SK-N-SH (cell line): ENCODE measurements around the gene HUNK. TPM values are rescaled to one million over a fixed set of nuclear protein-coding genes. Genes with fewer than 3 reads are reported as not detected.
A peak's percentile ranks its signal among the peaks of the same experiment; 100 is the strongest.

ENCODE experiments used
- CTCF ChIA-PET: fragments of 300-600, 350-600 bp; formaldehyde crosslinking; extraction: SDS; loops from one replicate; lab custom pipeline; 2021; lab: Yijun Ruan, JAX
- POLR2A ChIA-PET: fragments of 350-600 bp; sonication (Branson Sonifier 250); formaldehyde crosslinking; extraction: SDS; loops from one replicate; lab custom pipeline; 2020; ENCODE audit warnings: antibody characterized with exemption, inconsistent platforms; lab: Yijun Ruan, JAX
- DNase-seq: peaks from one replicate; pipeline ENCODE4 v3.0.0; 2012
- H2AFZ ChIP-seq: fragments of 200-600 bp; sonication (generic); 2 replicates; pipeline ENCODE4 v1.8.1; 2016; ENCODE audit warnings: antibody characterized with exemption, mild to moderate bottlenecking, low read depth
- H3F3A ChIP-seq: fragments of 200-600 bp; sonication (generic); replicated peaks from 2 replicates; pipeline ENCODE3; 2016; ENCODE audit warnings: antibody characterized with exemption, mild to moderate bottlenecking; ENCODE audit not compliant: insufficient read depth
- H3K27ac ChIP-seq, 2 experiments: fragments of 200-500 bp in 1 of 2; fragments of 200-600 bp in 1 of 2; sonication (Bioruptor generic) in 1 of 2; sonication (generic), shearing (Covaris generic) in 1 of 2; 2 replicates each; pipeline versions ENCODE4 v1.5.1 to v1.6.1; 2014 to 2016; ENCODE audit warnings: low read depth in 2 of 2, inconsistent platforms in 1 of 2, low read length in 1 of 2, mild to moderate bottlenecking in 1 of 2, mixed read lengths in 1 of 2
- H3K27me3 ChIP-seq: fragments of 200-600 bp; sonication (generic), shearing (Covaris generic); 2 replicates; pipeline ENCODE4 v1.6.1; 2016; ENCODE audit warnings: mixed run types; ENCODE audit not compliant: insufficient read depth
- H3K36me3 ChIP-seq, 2 experiments: fragments of 200-500 bp in 1 of 2; fragments of 200-600 bp in 1 of 2; sonication (Bioruptor generic) in 1 of 2; sonication (generic) in 1 of 2; replicated peaks in 1 of 2; 2 replicates each; pipeline versions ENCODE3 to v1.5.1; 2014 to 2016; ENCODE audit warnings: low read length in 1 of 2, mild to moderate bottlenecking in 1 of 2; ENCODE audit not compliant: insufficient read depth in 2 of 2, control insufficient read depth in 1 of 2
- H3K4me1 ChIP-seq, 2 experiments: fragments of 200-500 bp in 1 of 2; fragments of 200-600 bp in 1 of 2; sonication (Bioruptor generic) in 1 of 2; sonication (generic), shearing (Covaris generic) in 1 of 2; 2 replicates each; pipeline versions ENCODE4 v1.5.1 to v1.6.1; 2014 to 2016; ENCODE audit warnings: low read depth in 1 of 2, low read length in 1 of 2, mixed run types in 1 of 2; ENCODE audit not compliant: insufficient read depth in 2 of 2, control insufficient read depth in 1 of 2
- H3K4me2 ChIP-seq: fragments of 200-600 bp; sonication (generic), shearing (Covaris generic); 2 replicates; pipeline ENCODE4 v1.6.1; 2017; ENCODE audit warnings: mixed run types
- H3K4me3 ChIP-seq, 2 experiments: fragments of 200-500 bp in 1 of 2; fragments of 200-600 bp in 1 of 2; sonication (Bioruptor generic) in 1 of 2; sonication (generic), shearing (Covaris generic) in 1 of 2; 2 replicates each; pipeline versions ENCODE4 v1.5.1 to v1.8.1; 2014 to 2016; ENCODE audit warnings: low read depth in 2 of 2, inconsistent platforms in 1 of 2, low read length in 1 of 2, mild to moderate bottlenecking in 1 of 2, mixed read lengths in 1 of 2, moderate library complexity in 1 of 2
- H3K79me2 ChIP-seq: fragments of 200-600 bp; sonication (generic); 2 replicates; pipeline ENCODE4 v1.8.1; 2017; ENCODE audit warnings: mild to moderate bottlenecking; ENCODE audit not compliant: insufficient read depth
- H3K9ac ChIP-seq: fragments of 200-600 bp; sonication (generic); 2 replicates; pipeline ENCODE4 v1.6.1; 2017; ENCODE audit warnings: mixed run types
- H3K9me2 ChIP-seq: fragments of 200-600 bp; sonication (generic); 2 replicates; pipeline ENCODE4 v1.6.1; 2017; ENCODE audit warnings: mixed run types
- H3K9me3 ChIP-seq: fragments of 200-600 bp; sonication (generic); 2 replicates; pipeline ENCODE4 v1.6.1; 2017; ENCODE audit warnings: mixed run types, mild to moderate bottlenecking, moderate library complexity
- H4K20me1 ChIP-seq: fragments of 200-600 bp; sonication (generic); 2 replicates; pipeline ENCODE4 v1.6.1; 2017; ENCODE audit warnings: mild to moderate bottlenecking, mixed run types; ENCODE audit not compliant: insufficient read depth
- CHD2 ChIP-seq: fragments of 150-350 bp; IDR thresholded peaks from 2 replicates; pipeline ENCODE4 v1.6.1; 2018; ENCODE audit warnings: low read length; ENCODE audit not compliant: partially characterized antibody
- CTCF ChIP-seq: fragments of 200-600 bp; sonication (generic); IDR thresholded peaks from 2 replicates; pipeline ENCODE4 v1.6.1; 2017; ENCODE audit warnings: antibody characterized with exemption, mild to moderate bottlenecking, moderate library complexity
- FOSL2 ChIP-seq: IDR thresholded peaks from 2 replicates; pipeline ENCODE4 v1.4.0; 2012; ENCODE audit warnings: low read depth, mild to moderate bottlenecking, moderate library complexity, borderline replicate concordance
- IRF3 ChIP-seq: fragments of 150-350 bp; IDR thresholded peaks from 2 replicates; pipeline ENCODE4 v1.6.1; 2016; ENCODE audit warnings: mild to moderate bottlenecking, low read depth, low read length
- JUND ChIP-seq: IDR thresholded peaks from 2 replicates; pipeline ENCODE4 v1.4.0; 2012
- MEF2A ChIP-seq: IDR thresholded peaks from 2 replicates; pipeline ENCODE4 v1.4.0; 2012; ENCODE audit warnings: low read depth, borderline replicate concordance
- MXI1 ChIP-seq: IDR thresholded peaks from 2 replicates; pipeline ENCODE4 v1.6.1; 2012; ENCODE audit warnings: mild to moderate bottlenecking, low read depth, low read length, improper control_type of control experiment
- PBX3 ChIP-seq: IDR thresholded peaks from 2 replicates; pipeline ENCODE4; 2012
- RXRA ChIP-seq: IDR thresholded peaks from 2 replicates; pipeline ENCODE4 v1.4.0; 2012; ENCODE audit warnings: low read depth, mild to moderate bottlenecking, borderline replicate concordance
- SIN3A ChIP-seq: IDR thresholded peaks from 2 replicates; pipeline ENCODE4 v1.6.1; 2012; ENCODE audit warnings: low read depth, mild to moderate bottlenecking, low read length, moderate library complexity, borderline replicate concordance
- SMC3 ChIP-seq: IDR thresholded peaks from 2 replicates; pipeline ENCODE4 v1.6.1; 2012; ENCODE audit warnings: low read depth, low read length, improper control_type of control experiment
- TAF1 ChIP-seq: IDR thresholded peaks from 2 replicates; pipeline ENCODE4 v1.6.1; 2012; ENCODE audit warnings: low read depth, mild to moderate bottlenecking, low read length, moderate library complexity, borderline replicate concordance
- TCF12 ChIP-seq: IDR thresholded peaks from 2 replicates; pipeline ENCODE4 v1.4.0; 2012
- TEAD4 ChIP-seq: IDR thresholded peaks from 2 replicates; pipeline ENCODE4 v1.4.0; 2012; ENCODE audit warnings: mild to moderate bottlenecking, borderline replicate concordance; ENCODE audit not compliant: insufficient read depth
- USF1 ChIP-seq: IDR thresholded peaks from 2 replicates; pipeline ENCODE4 v1.4.0; 2012; ENCODE audit warnings: low read depth, borderline replicate concordance
- USF2 ChIP-seq: fragments of 150-350 bp; IDR thresholded peaks from 2 replicates; pipeline ENCODE4 v1.6.1; 2017; ENCODE audit warnings: antibody characterized with exemption, low read length, low read depth, borderline replicate concordance
- YY1 ChIP-seq: IDR thresholded peaks from 2 replicates; pipeline ENCODE4 v1.4.0; 2012; ENCODE audit warnings: low read depth, mild to moderate bottlenecking
- WGBS: methylation state at CpG from one replicate; pipeline ENCODE4 v1.1.6; 2017; ENCODE audit warnings: low lambda C conversion rate; 5-methylcytosine and 5-hydroxymethylcytosine counted together
- polyA plus RNA-seq, 3 experiments: library from polyadenylated mRNA; depleted of rRNA; stranded (reverse); fragments of >200 nt; gene quantifications; 2 replicates each; pipeline ENCODE4 v1.2.3, GENCODE V29; 2012

HUNK gene
- polyA plus RNA-seq, 1 of the 3 experiments (the other 2 are of a cell fraction) = 0.31 TPM

- no peak for DNase-seq
- peaks cover 0 to 17% of the 10 kb centered on the region in 2 experiments; a peak in 1 of 4 replicates for H3K4me1 ChIP-seq
- H2AFZ ChIP-seq = no peak overlapping the region
- H3K36me3 ChIP-seq = no peaks in the 10 kb centered on the region
- H3K4me2 ChIP-seq = no peak overlapping the region
- WGBS = 69% methylated on average over 6 of the region's 6 CpGs
- no peaks in the 10 kb centered on the region for H3K27me3 ChIP-seq
- H4K20me1 ChIP-seq = no peaks in the 10 kb centered on the region
- ChIA-PET POLR2A (no interaction called here), CTCF (no interaction called here)
- no peaks in the 10 kb centered on the region for H3K9me3 ChIP-seq
- H3K4me3 ChIP-seq = no peak overlapping the region
- no peak for TF ChIP-seq IRF3
- no peak for TF ChIP-seq CTCF
- no peak for TF ChIP-seq TEAD4
- no peak for TF ChIP-seq SMC3
- no peak for TF ChIP-seq CHD2
- no peak for TF ChIP-seq USF2
- TF ChIP-seq SIN3A = no peak
- TF ChIP-seq JUND = no peak
- no peak for TF ChIP-seq MXI1
- TF ChIP-seq FOSL2 = no peak
- no peak for TF ChIP-seq TCF12
- TF ChIP-seq PBX3 = no peak
- TF ChIP-seq YY1 = no peak
- no peak for TF ChIP-seq USF1
- TF ChIP-seq TAF1 = no peak
- no peak for TF ChIP-seq MEF2A
- no peak for TF ChIP-seq RXRA
- H3K79me2 ChIP-seq = no peaks in the 10 kb centered on the region
- H3F3A ChIP-seq = no peaks in the 10 kb centered on the region
- peak overlapping the region in 1 of 2 experiments; percentile 79; a peak in 2 of 4 replicates for H3K27ac ChIP-seq
- no peak overlapping the region for H3K9ac ChIP-seq
- no peaks in the 10 kb centered on the region for H3K9me2 ChIP-seq
These were observed 149.3 kb downstream of the HUNK start for GRCh38 chr21:32022146-32022545.
